H1 (cell line): ENCODE data around the gene NFATC1. TPM values are rescaled to one million over a fixed set of nuclear protein-coding genes. Genes with fewer than 3 reads are reported as not detected.

Experiments used
- CTCF ChIA-PET: fragments of 300-600 bp; sonication (Branson Sonifier 250); formaldehyde crosslinking; loops from one replicate; lab custom pipeline; 2021; ENCODE audit not compliant: partially characterized antibody; lab: Charles Lee
- POLR2A ChIA-PET: fragments of 300-600 bp; sonication (Branson Sonifier 250); formaldehyde crosslinking; loops from one replicate; lab custom pipeline; 2021; ENCODE audit warnings: inconsistent platforms; ENCODE audit not compliant: partially characterized antibody; lab: Charles Lee
- DNase-seq, 2 experiments: peaks; one replicate each; pipeline versions ENCODE4 v3.0.0 to v3.0.0-alpha.2; 2010 to 2022; ENCODE audit warnings: low spot score in 2 of 2, low read depth in 1 of 2, mixed read lengths in 1 of 2
- FAIRE-seq: peaks from 2 replicates; lab custom pipeline; 2011; peaks lifted over from hg19 to GRCh38; lab: Jason Lieb, UNC
- H2AFZ ChIP-seq: 2 replicates; pipeline ENCODE4 v1.8.1; 2012; ENCODE audit warnings: low read length, inconsistent platforms
- H2AK5ac ChIP-seq: 2 replicates; pipeline ENCODE4 v1.6.1; 2013; ENCODE audit warnings: low read depth, low read length
- H2BK120ac ChIP-seq: replicated peaks from 2 replicates; pipeline ENCODE3; 2013; ENCODE audit warnings: low read depth, low read length, inconsistent platforms
- H2BK12ac ChIP-seq: 2 replicates; pipeline ENCODE4 v1.6.1; 2013; ENCODE audit warnings: low read depth, low read length
- H2BK15ac ChIP-seq: 2 replicates; pipeline ENCODE4 v1.6.1; 2013; ENCODE audit warnings: low read length
- H2BK20ac ChIP-seq: 2 replicates; pipeline ENCODE4 v1.6.1; 2013; ENCODE audit warnings: low read length
- H2BK5ac ChIP-seq: 2 replicates; pipeline ENCODE4 v1.6.1; 2013; ENCODE audit warnings: low read depth, low read length
- H3K14ac ChIP-seq: 2 replicates; pipeline ENCODE4 v1.6.1; 2013; ENCODE audit warnings: inconsistent platforms; ENCODE audit not compliant: insufficient read length
- H3K18ac ChIP-seq: 2 replicates; pipeline ENCODE4 v1.6.1; 2013; ENCODE audit warnings: low read length; ENCODE audit errors: extremely low read depth
- H3K23ac ChIP-seq: 2 replicates; pipeline ENCODE4 v1.6.1; 2013; ENCODE audit warnings: inconsistent platforms; ENCODE audit not compliant: insufficient read length
- H3K23me2 ChIP-seq: 2 replicates; pipeline ENCODE4 v1.6.1; 2013; ENCODE audit warnings: low read depth, low read length
- H3K27ac ChIP-seq: 2 replicates; pipeline ENCODE4 v1.6.1; 2011; ENCODE audit warnings: low read depth, low read length, inconsistent platforms
- H3K27me3 ChIP-seq, 4 experiments: replicated peaks in 1 of 4; 1 replicate in 1 of 4; 2 replicates in 3 of 4; pipeline versions ENCODE4 v1.6.1 to v1.8.1; 2011 to 2013; ENCODE audit warnings: low read length in 3 of 4, mild to moderate bottlenecking in 3 of 4, inconsistent platforms in 2 of 4, mixed read lengths in 2 of 4, moderate library complexity in 1 of 4; ENCODE audit not compliant: control insufficient read depth in 3 of 4, insufficient read depth in 3 of 4; ENCODE audit errors: extremely low read depth in 1 of 4
- H3K36me3 ChIP-seq, 4 experiments: 2 replicates each; pipeline versions ENCODE4 v1.6.1 to v1.8.1; 2011 to 2013; ENCODE audit warnings: mild to moderate bottlenecking in 4 of 4, low read length in 3 of 4, moderate library complexity in 2 of 4, control low read depth in 1 of 4, inconsistent platforms in 1 of 4; ENCODE audit not compliant: insufficient read depth in 4 of 4, control insufficient read depth in 2 of 4
- H3K4ac ChIP-seq: replicated peaks from 2 replicates; pipeline ENCODE3; 2013; ENCODE audit warnings: low read length, low read depth, mixed read lengths, inconsistent platforms; ENCODE audit not compliant: insufficient read length
- H3K4me1 ChIP-seq, 4 experiments: replicated peaks in 1 of 4; 1 replicate in 1 of 4; 2 replicates in 3 of 4; pipeline versions ENCODE4 v1.6.1 to v1.8.1; 2011 to 2013; ENCODE audit warnings: low read length in 3 of 4, inconsistent platforms in 2 of 4, mixed read lengths in 1 of 4; ENCODE audit not compliant: insufficient read depth in 4 of 4, control insufficient read depth in 3 of 4
- H3K4me2 ChIP-seq, 2 experiments: 2 replicates each; pipeline versions ENCODE4 v1.6.1 to v1.8.1; 2011 to 2013; ENCODE audit warnings: low read depth in 2 of 2, low read length in 2 of 2, control low read depth in 1 of 2, inconsistent platforms in 1 of 2, mild to moderate bottlenecking in 1 of 2; ENCODE audit not compliant: insufficient read depth in 1 of 2
- H3K4me3 ChIP-seq, 4 experiments: fragments of 200-600, 300-600 bp in 1 of 4; sonication (generic), shearing (Covaris generic), sonication (Bioruptor Twin) in 1 of 4; 2 replicates each; pipeline versions ENCODE4 v1.5.1 to v1.8.1; 2011 to 2016; ENCODE audit warnings: low read length in 4 of 4, low read depth in 3 of 4, control low read depth in 2 of 4, inconsistent platforms in 2 of 4, mild to moderate bottlenecking in 2 of 4, mixed read lengths in 1 of 4, moderate library complexity in 1 of 4; ENCODE audit not compliant: insufficient read depth in 2 of 4; ENCODE audit errors: extremely low read depth in 1 of 4
- H3K56ac ChIP-seq: replicated peaks from 2 replicates; pipeline ENCODE3; 2013; ENCODE audit warnings: low read depth, mild to moderate bottlenecking, mixed read lengths, low read length, inconsistent platforms; ENCODE audit not compliant: insufficient read length
- H3K79me1 ChIP-seq: 2 replicates; pipeline ENCODE4 v1.6.1; 2013; ENCODE audit warnings: low read depth, low read length, control low read depth
- H3K79me2 ChIP-seq, 2 experiments: 2 replicates each; pipeline versions ENCODE4 v1.6.1 to v1.8.1; 2012 to 2013; ENCODE audit warnings: low read length in 2 of 2, mild to moderate bottlenecking in 2 of 2, inconsistent platforms in 1 of 2; ENCODE audit not compliant: insufficient read depth in 2 of 2, control insufficient read depth in 1 of 2
- H3K9ac ChIP-seq, 4 experiments: replicated peaks in 1 of 4; 1 replicate in 1 of 4; 2 replicates in 3 of 4; pipeline versions ENCODE4 v1.6.1 to v1.8.1; 2011 to 2013; ENCODE audit warnings: low read depth in 3 of 4, low read length in 3 of 4, control low read depth in 2 of 4, mild to moderate bottlenecking in 2 of 4, moderate library complexity in 2 of 4, inconsistent platforms in 1 of 4; ENCODE audit errors: extremely low read depth in 1 of 4
- H3K9me3 ChIP-seq, 2 experiments: 2 replicates each; pipeline versions ENCODE4 v1.6.1 to v1.8.1; 2012 to 2013; ENCODE audit warnings: mild to moderate bottlenecking in 2 of 2, moderate library complexity in 2 of 2, control low read depth in 1 of 2, inconsistent platforms in 1 of 2, low read depth in 1 of 2, low read length in 1 of 2, mixed read lengths in 1 of 2; ENCODE audit not compliant: insufficient read depth in 2 of 2
- H4K20me1 ChIP-seq, 2 experiments: replicated peaks in 1 of 2; 2 replicates each; pipeline versions ENCODE3 to v1.8.1; 2011 to 2013; ENCODE audit warnings: inconsistent platforms in 2 of 2, low read length in 2 of 2, mild to moderate bottlenecking in 1 of 2; ENCODE audit not compliant: insufficient read depth in 2 of 2, control insufficient read depth in 1 of 2
- H4K5ac ChIP-seq: 2 replicates; pipeline ENCODE4 v1.6.1; 2013; ENCODE audit warnings: low read length, low read depth, mixed read lengths, inconsistent platforms; ENCODE audit not compliant: insufficient read length
- H4K8ac ChIP-seq: 2 replicates; pipeline ENCODE4 v1.8.0; 2013; ENCODE audit warnings: mild to moderate bottlenecking, moderate library complexity, low read length, inconsistent platforms; ENCODE audit not compliant: insufficient read depth; ENCODE audit errors: extremely low read depth
- H4K91ac ChIP-seq: replicated peaks from 2 replicates; pipeline ENCODE3; 2013; ENCODE audit warnings: low read length, mixed read lengths, inconsistent platforms; ENCODE audit not compliant: insufficient read length
- CBX5 ChIP-seq: fragments of 300-800, 300-1000 bp; sonication (generic); IDR thresholded peaks from 2 replicates; pipeline ENCODE4 v1.7.1; 2016; ENCODE audit warnings: antibody characterized with exemption, low read length, low read depth
- CHD2 ChIP-seq: IDR thresholded peaks from 2 replicates; pipeline ENCODE4 v1.6.1; 2012; ENCODE audit warnings: low read length, improper control_type of control experiment
- KDM1A ChIP-seq: fragments of 200-600, 300-600 bp; sonication (generic); IDR thresholded peaks from 2 replicates; pipeline ENCODE4 v1.7.1; 2016; ENCODE audit warnings: mild to moderate bottlenecking, low read length, borderline replicate concordance
- PHF8 ChIP-seq: fragments of 200-600 bp; sonication (generic); conservative IDR thresholded peaks from 2 replicates; pipeline ENCODE4 v1.7.1; 2012; ENCODE audit warnings: low read depth, mild to moderate bottlenecking, inconsistent platforms, low read length, moderate library complexity
- POLR2A ChIP-seq, 2 experiments: IDR thresholded peaks; 1 replicate in 1 of 2; 2 replicates in 1 of 2; pipeline ENCODE4 v1.6.1; 2011; ENCODE audit warnings: low read depth in 2 of 2, low read length in 2 of 2, mild to moderate bottlenecking in 2 of 2; ENCODE audit errors: control extremely low read depth in 1 of 2
- POLR2AphosphoS5 ChIP-seq: IDR thresholded peaks from 2 replicates; pipeline ENCODE4 v1.6.1; 2011; ENCODE audit warnings: low read depth, low read length
- RAD21 ChIP-seq, 2 experiments: IDR thresholded peaks in 1 of 2; conservative IDR thresholded peaks in 1 of 2; 2 replicates each; pipeline ENCODE4 v1.6.1; 2011; ENCODE audit warnings: low read depth in 2 of 2, low read length in 2 of 2, improper control_type of control experiment in 1 of 2, inconsistent platforms in 1 of 2, mild to moderate bottlenecking in 1 of 2, moderate library complexity in 1 of 2
- RNF2 ChIP-seq: fragments of 200-900, 300-1000 bp; sonication (generic); IDR thresholded peaks from 2 replicates; pipeline ENCODE4 v1.7.1; 2016; ENCODE audit warnings: borderline replicate concordance, low read depth, mild to moderate bottlenecking, antibody characterized with exemption, low read length; ENCODE audit not compliant: poor library complexity, severe bottlenecking; ENCODE audit errors: missing control alignments
- SP1 ChIP-seq: IDR thresholded peaks from 2 replicates; pipeline ENCODE4 v1.6.1; 2011; ENCODE audit warnings: low read depth, low read length
- SP4 ChIP-seq: IDR thresholded peaks from 2 replicates; pipeline ENCODE4 v1.6.1; 2012; ENCODE audit warnings: low read length, inconsistent platforms
- ZNF274 ChIP-seq: IDR thresholded peaks from 2 replicates; pipeline ENCODE4 v1.7.0; 2012; ENCODE audit warnings: low read length, borderline replicate concordance; ENCODE audit errors: extremely low read depth
- WGBS, 2 experiments: shearing (Covaris generic) in 1 of 2; methylation state at CpG; one replicate each; pipeline versions ENCODE4 v1.1.6 to v1.1.7; 2013 to 2015; ENCODE audit warnings: low lambda C conversion rate in 2 of 2, mixed read lengths in 2 of 2, inconsistent platforms in 1 of 2, low coverage in 1 of 2, missing lambda C conversion rate in 1 of 2; ENCODE audit not compliant: insufficient replicate concordance in 2 of 2, insufficient coverage in 1 of 2, insufficient read length in 1 of 2; ENCODE audit errors: extremely low coverage in 1 of 2, missing lambda C conversion rate in 1 of 2; 5-methylcytosine and 5-hydroxymethylcytosine counted together
- polyA plus RNA-seq, 7 experiments: library from polyadenylated mRNA; depleted of rRNA in 3 of 7; stranded (reverse) in 5 of 7; unstranded in 2 of 7; fragments of >200 nt in 5 of 7; fragments of 200-250 nt in 2 of 7; gene quantifications; 1 replicate in 5 of 7; 2 replicates in 1 of 7; 4 replicates in 1 of 7; pipeline versions ENCODE4 v1.2.1 to v1.2.3, GENCODE V29; 2011 to 2013; ENCODE audit warnings: missing spikeins in 2 of 7, mixed read lengths in 2 of 7
- total RNA-seq: library from RNA; stranded (reverse); fragmentation: NEBNext Ultra II Directional; extraction: Animal tissue kit (Norgen Biotek cat#: 25700); gene quantifications from 2 replicates; pipeline ENCODE4 v1.2.1, GENCODE V29; 2021
- TF ChIP-seq, protein P1 (sequence below): IDR thresholded peaks from 2 replicates; pipeline ENCODE4 v1.6.1; 2011; ENCODE audit warnings: low read depth, mild to moderate bottlenecking, low read length; ENCODE audit not compliant: insufficient read depth

NFATC1 gene
- total and polyA plus RNA-seq, 2 of the 8 experiments (the other 6 are each of a cell fraction or from before 2014, with no cell fraction given) = 2.0 to 6.6 TPM

DNA sequence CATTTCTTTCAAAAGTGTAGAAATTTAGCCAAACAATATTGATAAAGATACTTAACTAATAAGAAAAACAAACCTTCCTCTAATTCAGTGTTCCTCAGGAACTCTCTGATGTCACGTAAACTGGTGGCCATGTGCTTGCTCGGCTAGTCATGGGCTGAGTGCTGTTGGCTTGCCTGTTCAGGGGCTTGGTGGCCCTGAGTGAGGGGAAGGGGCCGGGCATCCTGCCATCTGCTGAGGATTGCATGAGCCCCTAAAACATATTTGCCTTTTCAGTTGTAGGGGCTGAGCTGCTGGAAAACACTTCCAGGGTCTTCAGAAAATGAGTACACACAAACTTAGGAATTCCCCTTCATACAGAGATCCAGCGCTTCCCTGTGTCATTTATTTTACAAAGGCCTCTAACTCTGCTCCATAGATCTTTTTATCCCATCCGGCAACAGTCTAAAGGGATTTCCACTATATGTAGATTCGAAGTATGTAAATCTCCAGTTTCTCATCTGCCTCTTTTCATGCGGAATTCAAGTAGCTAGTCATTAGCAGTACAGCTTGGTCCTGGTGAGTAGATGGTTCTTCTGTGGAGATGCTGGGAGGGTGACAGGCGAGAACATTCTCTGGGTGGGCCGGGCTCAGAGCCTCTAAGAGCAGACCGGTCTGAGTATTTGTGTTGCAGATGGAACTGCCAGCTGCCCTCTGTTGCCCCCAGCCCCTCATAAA, 20.1 kb upstream of the NFATC1 start:
- ChIA-PET POLR2A (no interaction called here), CTCF (interaction anchor here (0.7 to 1.8 kb wide), 2 partner anchors 10 to 113 kb away, joined by 3 to 7 read pairs; no protein-coding TSS in a partner anchor)
- Histone ChIP-seq H3K27ac (no peak overlapping the region), H2AFZ (no peak overlapping the region), H2AK5ac (no peak overlapping the region), H3K23me2 (no peaks in the 10 kb centered on the region), H2BK12ac (no peak overlapping the region), H4K8ac (no peak overlapping the region), H2BK15ac (no peak overlapping the region), H3K14ac (no peak overlapping the region), H2BK20ac (no peak overlapping the region), H4K91ac (no peak overlapping the region), H3K4me3 (no peak overlapping the region), H3K36me3 (no peaks in the 10 kb centered on the region; a peak in 1 of 8 replicates), H3K23ac (no peak overlapping the region), H2BK120ac (no peak overlapping the region), H2BK5ac (no peak overlapping the region), H4K20me1 (peaks cover 0 to 3% of the 10 kb centered on the region in 2 experiments), H3K9me3 (no peaks in the 10 kb centered on the region; a peak in 1 of 4 replicates), H3K18ac (no peak overlapping the region), H4K5ac (no peak overlapping the region), H3K79me2 (no peaks in the 10 kb centered on the region), H3K4me2 (no peak overlapping the region), H3K79me1 (no peaks in the 10 kb centered on the region), H3K4ac (no peak overlapping the region), H3K27me3 (no peaks in the 10 kb centered on the region; a peak in 1 of 7 replicates), H3K4me1 (peaks cover 0 to 6% (median 2%) of the 10 kb centered on the region in 4 experiments; a peak in 2 of 7 replicates), H3K9ac (no peak overlapping the region), H3K56ac (no peak overlapping the region)
- no peak for FAIRE-seq
- WGBS, 2 experiments = 94% methylated on average over 10 of the region's 10 CpGs; no CpG with 5 or more reads in 1 of the 2 experiments
- no peak for DNase-seq
- no peak for TF ChIP-seq CHD2
- no peak for TF ChIP-seq PHF8
- TF ChIP-seq SP4 = no peak
- no peak for TF ChIP-seq POLR2A (IDR thresholded peaks at IDR 0.05; ENCODE audit: control extremely low read depth in 1 of 2, low read depth in 2 of 2, low read length in 2 of 2)
- TF ChIP-seq POLR2AphosphoS5 = no peak
- no peak for TF ChIP-seq ZNF274
- no peak for TF ChIP-seq RNF2
- TF ChIP-seq SP1 = no peak
- TF ChIP-seq RAD21 (IDR thresholded peaks at IDR 0.05 in 1 of 2, conservative IDR thresholded peaks at IDR 0.05 in 1 of 2; ENCODE audit: low read depth in 2 of 2, low read length in 2 of 2) = no peak
- TF ChIP-seq CBX5 = no peak
- TF ChIP-seq, protein P1, sequence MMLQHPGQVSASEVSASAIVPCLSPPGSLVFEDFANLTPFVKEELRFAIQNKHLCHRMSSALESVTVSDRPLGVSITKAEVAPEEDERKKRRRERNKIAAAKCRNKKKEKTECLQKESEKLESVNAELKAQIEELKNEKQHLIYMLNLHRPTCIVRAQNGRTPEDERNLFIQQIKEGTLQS = no peak
- TF ChIP-seq KDM1A = no peak
